Pancreas (tissue), 10 donors: ENCODE data around the gene TOPAZ1. TPM values are rescaled to one million over a fixed set of nuclear protein-coding genes. Genes with fewer than 3 reads are reported as not detected.

Experiments
- ATAC-seq, 4 donors: fragments of 200-7000 bp; cut with Tn5 transposase; one replicate each; pipeline versions ENCODE4 v1.8.0 to v1.9.1; 2020; ENCODE audit warnings: mild to moderate bottlenecking in 4 of 4, moderate library complexity in 4 of 4
- DNase-seq, 6 donors: peaks; one replicate each; pipeline ENCODE4 v3.0.0-alpha.2; 2020
- FAIRE-seq: peaks from 2 replicates; lab custom pipeline; 2012; peaks lifted over from hg19 to GRCh38; lab: Jason Lieb, UNC
- H3K27ac ChIP-seq, 4 donors: fragments of 200-600 bp; sonication (generic); 1 replicate in 3 of 4; 2 replicates in 1 of 4; pipeline versions ENCODE4 v1.5.0 to v1.8.0; 2020
- H3K27me3 ChIP-seq, 4 donors: fragments of 200-600 bp; one replicate each; pipeline ENCODE4 v1.8.0; 2021
- H3K36me3 ChIP-seq, 3 donors: fragments of 200-600 bp; sonication (generic) in 1 of 3; one replicate each; pipeline versions ENCODE4 v1.5.0 to v1.8.0; 2020 to 2021
- H3K4me1 ChIP-seq, 3 donors: fragments of 200-600 bp; one replicate each; pipeline ENCODE4 v1.8.0; 2021
- H3K4me3 ChIP-seq, 4 donors: fragments of 200-600 bp; sonication (generic) in 2 of 4; one replicate each; pipeline versions ENCODE4 v1.5.0 to v1.8.0; 2020 to 2021
- H3K9me3 ChIP-seq, 4 donors: fragments of 200-600 bp; one replicate each; pipeline ENCODE4 v1.8.0; 2021
- WGBS, 2 donors: extraction: QIAGEN DNeasy Blood & Tissue Kit; methylation state at CpG; one replicate each; pipeline ENCODE4 v1.1.7; 2013; 5-methylcytosine and 5-hydroxymethylcytosine counted together
- intact Hi-C, 3 donors: fragments of 100-400 bp; cut with DNase I; formaldehyde crosslinking; loops; one replicate each; pipeline versions ENCODE4 v1.11.1 to v1.14.2; 2022
- polyA plus RNA-seq, 2 donors: library from polyadenylated mRNA; stranded (reverse); fragments of 200-250 nt; gene quantifications; one replicate each; pipeline ENCODE4 v1.2.3, GENCODE V29; 2013
- total RNA-seq, 6 donors: library from RNA; stranded (reverse); fragmentation: NEBNext Ultra II Directional in 4 of 6; extraction: Animal tissue kit (Norgen Biotek cat#: 25700) in 4 of 6; gene quantifications; one replicate each; pipeline versions ENCODE4 v1.2.1 to v1.2.4, GENCODE V29; 2021 to 2023
- TF ChIP-seq, protein P1 (sequence below), 4 donors: fragments of 200-600 bp; sonication (generic) in 3 of 4; IDR thresholded peaks; one replicate each; pipeline versions ENCODE4 v1.5.0 to v1.8.0; 2021; ENCODE audit warnings: antibody characterized with exemption in 4 of 4
- donor health status: healthy with polysubstance abuse.
- donor health status: DM: no; HTN: no; CAD: no; lungs with moderate emphysema.
- donor health status: DM: no; HTN: no; CAD: no.
- donor health status: control.
- donor health status: control.
- donor health status: Bipolar disorder and iron deficiency.
- donor health status: DM: yes; HTN: yes; CAD: no.
- donor health status: DM: no; HTN: no; CAD: no.
- donor health status: DM: no; HTN: no; CAD: no.
- donor health status: DM: yes; HTN: yes; CAD: no.

Gene TOPAZ1
- total and polyA plus RNA-seq, 8 donors = not detected

GRCh38 chr3:44234648-44235268, 6.9 kb upstream of the TOPAZ1 start:
- ATAC-seq (no peak), FAIRE-seq (no peak), DNase-seq (no peak)
- intact Hi-C loops = no loop called here
- 80 to 85% methylated on average over 6 of the region's 6 CpGs for WGBS, 2 donors
- Histone ChIP-seq H3K27me3 (no peaks in the 10 kb centered on the region), H3K4me3 (no peak overlapping the region), H3K27ac (no peak overlapping the region), H3K36me3 (no peaks in the 10 kb centered on the region), H3K9me3 (no peaks in the 10 kb centered on the region), H3K4me1 (peaks cover 0 to 5% (median 0%) of the 10 kb centered on the region in 3 donors)
- TF ChIP-seq, protein P1, sequence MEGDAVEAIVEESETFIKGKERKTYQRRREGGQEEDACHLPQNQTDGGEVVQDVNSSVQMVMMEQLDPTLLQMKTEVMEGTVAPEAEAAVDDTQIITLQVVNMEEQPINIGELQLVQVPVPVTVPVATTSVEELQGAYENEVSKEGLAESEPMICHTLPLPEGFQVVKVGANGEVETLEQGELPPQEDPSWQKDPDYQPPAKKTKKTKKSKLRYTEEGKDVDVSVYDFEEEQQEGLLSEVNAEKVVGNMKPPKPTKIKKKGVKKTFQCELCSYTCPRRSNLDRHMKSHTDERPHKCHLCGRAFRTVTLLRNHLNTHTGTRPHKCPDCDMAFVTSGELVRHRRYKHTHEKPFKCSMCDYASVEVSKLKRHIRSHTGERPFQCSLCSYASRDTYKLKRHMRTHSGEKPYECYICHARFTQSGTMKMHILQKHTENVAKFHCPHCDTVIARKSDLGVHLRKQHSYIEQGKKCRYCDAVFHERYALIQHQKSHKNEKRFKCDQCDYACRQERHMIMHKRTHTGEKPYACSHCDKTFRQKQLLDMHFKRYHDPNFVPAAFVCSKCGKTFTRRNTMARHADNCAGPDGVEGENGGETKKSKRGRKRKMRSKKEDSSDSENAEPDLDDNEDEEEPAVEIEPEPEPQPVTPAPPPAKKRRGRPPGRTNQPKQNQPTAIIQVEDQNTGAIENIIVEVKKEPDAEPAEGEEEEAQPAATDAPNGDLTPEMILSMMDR (IDR thresholded peaks at IDR 0.05) = no peak

DNA sequence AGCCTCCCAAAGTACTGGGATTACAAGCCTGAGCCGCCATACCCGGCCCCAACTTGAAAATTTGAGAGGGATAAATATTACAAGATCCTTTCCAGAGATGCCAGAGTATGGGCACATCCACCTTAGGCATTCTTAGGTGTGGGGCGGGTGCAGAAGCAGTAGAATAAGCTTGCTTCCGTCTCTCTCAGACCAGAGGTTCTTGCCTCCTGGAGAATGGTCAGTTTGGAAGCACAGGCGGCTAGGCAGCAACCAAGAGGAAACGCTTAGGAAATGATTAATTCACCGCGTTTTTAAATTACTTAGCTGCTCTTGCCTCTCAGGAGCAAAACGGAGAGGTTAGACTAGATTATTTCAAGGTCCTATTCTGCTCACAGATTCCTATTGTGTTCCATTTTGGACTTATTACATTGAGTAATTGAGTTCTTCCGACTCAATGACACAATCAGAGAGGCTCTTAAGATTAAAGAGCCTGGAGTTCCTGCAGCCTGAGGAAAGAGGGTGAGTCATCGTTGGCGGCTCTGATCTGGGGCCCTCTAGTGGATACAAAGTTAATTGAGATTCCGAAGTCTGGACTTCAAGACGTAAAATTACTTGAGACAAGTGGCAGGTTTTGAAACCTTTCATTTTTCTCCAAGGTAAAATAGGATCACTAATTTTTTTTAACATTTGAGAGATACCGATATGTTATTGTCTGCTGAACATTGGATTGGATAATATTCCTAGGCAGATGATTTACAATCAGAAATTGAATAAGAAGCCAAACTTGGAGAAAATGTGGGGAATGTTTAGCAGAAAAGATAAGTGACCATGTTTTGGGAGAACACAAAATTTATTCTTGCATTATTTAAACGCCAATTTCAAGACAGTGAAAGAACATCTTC, 5.8 kb upstream of the TOPAZ1 start:
- TF ChIP-seq, protein P1 (IDR thresholded peaks at IDR 0.05) = peak; percentile 50 to 68 (median 64)
- FAIRE-seq = peak; percentile 98
- intact Hi-C loops = no loop called here
- peak; percentile 98 to 100 (median 99) for ATAC-seq
- Histone ChIP-seq H3K36me3 (no peaks in the 10 kb centered on the region), H3K27ac (peak overlapping the region in 1 of 4 donors; percentile 31), H3K9me3 (no peaks in the 10 kb centered on the region), H3K4me3 (peak overlapping the region in 1 of 4 donors; percentile 11), H3K4me1 (peaks cover 0 to 5% (median 0%) of the 10 kb centered on the region in 3 donors), H3K27me3 (no peaks in the 10 kb centered on the region)
- DNase-seq = peak; percentile 43 to 68 (median 52)
- WGBS, 2 donors = 20 to 22% methylated on average over 16 of the region's 16 CpGs

DNA sequence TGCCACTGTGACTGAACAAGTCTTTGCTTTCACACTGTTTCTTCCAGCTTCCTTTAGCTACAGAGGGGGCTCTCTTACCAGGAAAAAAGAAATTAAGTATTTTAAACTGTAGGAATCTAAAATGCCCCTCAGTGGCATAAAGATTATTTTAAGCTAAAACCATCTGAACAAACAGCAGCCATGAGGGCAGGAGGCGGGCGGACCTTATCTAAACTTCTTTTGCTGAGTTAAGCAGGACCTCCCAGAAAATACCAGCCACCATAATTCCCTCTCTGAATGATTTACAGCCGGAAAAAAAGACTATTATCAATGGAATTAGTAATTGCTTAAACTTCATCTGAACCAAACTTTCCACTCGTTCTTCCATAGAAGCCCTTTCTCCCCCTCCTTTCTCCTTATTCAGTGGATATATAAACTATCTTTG, 5.2 kb upstream of the TOPAZ1 start:
- H3K4me3 ChIP-seq = no peak overlapping the region
- H3K27me3 ChIP-seq = no peaks in the 10 kb centered on the region
- no peak for DNase-seq
- 61 to 73% methylated on average over 4 of the region's 4 CpGs for WGBS, 2 donors
- intact Hi-C loops = no loop called here
- FAIRE-seq = no peak
- no peak overlapping the region for H3K27ac ChIP-seq
- H3K9me3 ChIP-seq = no peaks in the 10 kb centered on the region
- no peak for ATAC-seq
- peaks cover 0 to 5% (median 0%) of the 10 kb centered on the region in 3 donors for H3K4me1 ChIP-seq
- H3K36me3 ChIP-seq = no peaks in the 10 kb centered on the region
- TF ChIP-seq, protein P1 (IDR thresholded peaks at IDR 0.05) = no peak

- Histone ChIP-seq H3K4me1 (peaks cover 0 to 5% (median 0%) of the 10 kb centered on the region in 3 donors), H3K36me3 (no peaks in the 10 kb centered on the region), H3K27ac (no peak overlapping the region), H3K27me3 (no peaks in the 10 kb centered on the region), H3K9me3 (no peaks in the 10 kb centered on the region), H3K4me3 (no peak overlapping the region)
- intact Hi-C loops = no loop called here
- no peak for FAIRE-seq
- 79 to 85% methylated on average over 2 of the region's 2 CpGs for WGBS, 2 donors
- TF ChIP-seq, protein P1 (IDR thresholded peaks at IDR 0.05) = no peak
- no peak for ATAC-seq
- DNase-seq = no peak
Measured at GRCh38 chr3:44237161-44237560, 4.5 kb upstream of the TOPAZ1 start.
